GM13976 (cell line): ENCODE data around the gene CFAP97.

ENCODE experiments used
- DNase-seq: peaks from one replicate; pipeline ENCODE4 v3.0.0; 2012; ENCODE audit warnings: low spot score
- CTCF ChIP-seq: IDR thresholded peaks from 2 replicates; pipeline ENCODE4 v1.5.1; 2012; ENCODE audit warnings: borderline replicate concordance, mild to moderate bottlenecking; ENCODE audit not compliant: insufficient read depth; ENCODE audit errors: extremely low read depth, missing control alignments, control extremely low read depth
- in situ Hi-C: fragments of 300-500 bp; cut with MboI; formaldehyde crosslinking; loops from one replicate; pipeline ENCODE4 v1.12.0; 2022; ENCODE audit warnings: low sequenced_read_pairs, mixed read lengths, inconsistent platforms; ENCODE audit not compliant: unreplicated experiment

The CFAP97 gene

GRCh38 chr4:185203486-185204237 lies at the start of gene CFAP97:
Gene CFAP97, minus strand, starts transcription at chr4:185204000. Its CDS starts 12,804 bp downstream, at chr4:185191196.
- TF ChIP-seq CTCF, result no peak
- peak; percentile 86 for DNase-seq
- in situ Hi-C loops, result loop anchor here (10.0 kb wide), 1 partner anchor 101 kb away; no protein-coding TSS in a partner anchor

GRCh38 chr4:185249105-185249504 lies 45.3 kb upstream of the CFAP97 start:
- in situ Hi-C loops, result no loop called here
- DNase-seq, result no peak

GRCh38 chr4:185248393-185249039 lies 44.7 kb upstream of the CFAP97 start:
- TF ChIP-seq CTCF, result no peak
- in situ Hi-C loops, result no loop called here
- DNase-seq, result no peak

More at GRCh38 chr4:185249105-185249504, 45.3 kb upstream of the CFAP97 start:
- TF ChIP-seq CTCF, result no peak

GRCh38 chr4:185247151-185247550 lies 43.4 kb upstream of the CFAP97 start:
- DNase-seq, result no peak
- no peak for TF ChIP-seq CTCF
- in situ Hi-C loops, result no loop called here

- DNase-seq, result no peak
- in situ Hi-C loops, result no loop called here
- TF ChIP-seq CTCF, result no peak
These were observed 42.7 kb upstream of the CFAP97 start for GRCh38 chr4:185246453-185246852.

GRCh38 chr4:185244763-185245162 lies 41.0 kb upstream of the CFAP97 start:
- TF ChIP-seq CTCF, result no peak
- in situ Hi-C loops, result no loop called here
- no peak for DNase-seq

GRCh38 chr4:185243879-185244278 lies 40.1 kb upstream of the CFAP97 start:
- TF ChIP-seq CTCF, result no peak
- DNase-seq, result no peak
- in situ Hi-C loops, result no loop called here
